BLaER1 treated with 17β-estradiol and CSF1 and Interleukin-3, amounts not matched to agents 10 nM and 100 nM (cell line): ENCODE results near the gene MYRF.

Source experiments
- H3K27ac ChIP-seq, 11 experiments: shearing (Covaris generic); formaldehyde crosslinking; 2 replicates each; pipeline ENCODE4 v1.8.1; 2022
- H3K27me3 ChIP-seq, 11 experiments: shearing (Covaris generic); formaldehyde crosslinking; 2 replicates each; pipeline ENCODE4 v1.8.1; 2022
- H3K36me3 ChIP-seq, 11 experiments: shearing (Covaris generic); formaldehyde crosslinking; 2 replicates each; pipeline ENCODE4 v1.8.1; 2022
- H3K4me1 ChIP-seq, 10 experiments: shearing (Covaris generic); formaldehyde crosslinking; 2 replicates each; pipeline ENCODE4 v1.8.1; 2022
- H3K4me2 ChIP-seq, 11 experiments: shearing (Covaris generic); formaldehyde crosslinking; 2 replicates each; pipeline ENCODE4 v1.8.1; 2022
- H3K4me3 ChIP-seq, 10 experiments: shearing (Covaris generic); formaldehyde crosslinking; 2 replicates each; pipeline ENCODE4 v1.8.1; 2022
- H3K9ac ChIP-seq, 11 experiments: shearing (Covaris generic); formaldehyde crosslinking; 2 replicates each; pipeline ENCODE4 v1.8.1; 2022
- H3K9me3 ChIP-seq, 11 experiments: shearing (Covaris generic); formaldehyde crosslinking; replicated peaks in 1 of 11; 2 replicates each; pipeline ENCODE4 v1.8.1; 2022
- H4K20me1 ChIP-seq, 11 experiments: shearing (Covaris generic); formaldehyde crosslinking; 2 replicates each; pipeline ENCODE4 v1.8.1; 2022
- Cebpa-rat ChIP-seq, 11 experiments: shearing (Covaris generic); IDR thresholded peaks; 2 replicates each; pipeline ENCODE4 v1.8.1; 2022

MYRF gene

GRCh38 chr11:61820174-61820573, 67.7 kb downstream of the MYRF start:
- no peak overlapping the region for H3K4me2 ChIP-seq
- H3K4me3 ChIP-seq = no peak overlapping the region
- no peaks in the 10 kb centered on the region for H3K9me3 ChIP-seq
- TF ChIP-seq Cebpa-rat (IDR thresholded peaks at IDR 0.05) = no peak
- H3K27me3 ChIP-seq = no peaks in the 10 kb centered on the region
- H3K27ac ChIP-seq = no peak overlapping the region
- no peaks in the 10 kb centered on the region for H4K20me1 ChIP-seq
- H3K4me1 ChIP-seq = peaks cover 6 to 24% (median 12%) of the 10 kb centered on the region in 10 experiments; a peak in 18 of 20 replicates
- no peak overlapping the region for H3K9ac ChIP-seq
- H3K36me3 ChIP-seq = no peaks in the 10 kb centered on the region

GRCh38 chr11:61826930-61827570, 74.6 kb downstream of the MYRF start:
- Histone ChIP-seq H3K27me3 (no peaks in the 10 kb centered on the region), H3K9ac (peak overlapping the region; percentile 90 to 98 (median 95)), H3K27ac (peak overlapping the region; percentile 93 to 99 (median 96)), H3K4me3 (peak overlapping the region; percentile 78 to 97 (median 89)), H3K36me3 (peaks cover 0 to 12% (median 0%) of the 10 kb centered on the region in 11 experiments; a peak in 8 of 22 replicates), H3K9me3 (no peaks in the 10 kb centered on the region), H3K4me2 (peak overlapping the region; percentile 91 to 100 (median 98)), H3K4me1 (peaks cover 42 to 47% (median 45%) of the 10 kb centered on the region in 10 experiments), H4K20me1 (peaks cover 0 to 32% (median 30%) of the 10 kb centered on the region in 11 experiments; a peak in 17 of 22 replicates)
- no peak for TF ChIP-seq Cebpa-rat (IDR thresholded peaks at IDR 0.05)

- no peaks in the 10 kb centered on the region for H3K9me3 ChIP-seq
- peak within 1 kb of the TSS; percentile 90 to 98 (median 95) for H3K9ac ChIP-seq
- H3K27me3 ChIP-seq = no peaks in the 10 kb centered on the region
- TF ChIP-seq Cebpa-rat (IDR thresholded peaks at IDR 0.05) = no peak
- H4K20me1 ChIP-seq = peaks cover 0 to 40% (median 37%) of the 10 kb centered on the region in 11 experiments; a peak in 17 of 22 replicates
- H3K4me1 ChIP-seq = peaks cover 49 to 54% (median 52%) of the 10 kb centered on the region in 10 experiments
- H3K4me3 ChIP-seq = peak within 1 kb of the TSS; percentile 78 to 97 (median 89)
- peak within 1 kb of the TSS; percentile 91 to 100 (median 98) for H3K4me2 ChIP-seq
- H3K27ac ChIP-seq = peak within 1 kb of the TSS; percentile 93 to 99 (median 96)
- H3K36me3 ChIP-seq = peaks cover 0 to 20% (median 4%) of the 10 kb centered on the region in 11 experiments; a peak in 10 of 22 replicates
These were observed 75.3 kb downstream of the MYRF start, which contains the start of gene FADS2 for GRCh38 chr11:61827571-61828378. Gene FADS2, plus strand, starts transcription at chr11:61828300. Its CDS starts 91 bp downstream, at chr11:61828391.

GRCh38 chr11:61828379-61828628, 75.9 kb downstream of the MYRF start:
- TF ChIP-seq Cebpa-rat (IDR thresholded peaks at IDR 0.05) = no peak
- peaks cover 0 to 22% (median 7%) of the 10 kb centered on the region in 11 experiments; a peak in 10 of 22 replicates for H3K36me3 ChIP-seq
- H3K4me1 ChIP-seq = peaks cover 55 to 59% (median 57%) of the 10 kb centered on the region in 10 experiments
- peak overlapping the region; percentile 78 to 97 (median 89) for H3K4me3 ChIP-seq
- H3K27me3 ChIP-seq = no peaks in the 10 kb centered on the region
- H3K4me2 ChIP-seq = peak overlapping the region; percentile 91 to 100 (median 98)
- H3K27ac ChIP-seq = peak overlapping the region; percentile 70 to 99 (median 96)
- H3K9me3 ChIP-seq = no peaks in the 10 kb centered on the region
- H4K20me1 ChIP-seq = peaks cover 0 to 44% (median 39%) of the 10 kb centered on the region in 11 experiments; a peak in 17 of 22 replicates
- peak overlapping the region; percentile 90 to 98 (median 95) for H3K9ac ChIP-seq

- Histone ChIP-seq H3K9ac (peak overlapping the region; percentile 90 to 98 (median 95)), H3K4me1 (peaks cover 60 to 64% (median 63%) of the 10 kb centered on the region in 10 experiments), H3K27ac (peak overlapping the region; percentile 70 to 99 (median 96)), H4K20me1 (peaks cover 0 to 44% (median 39%) of the 10 kb centered on the region in 11 experiments; a peak in 17 of 22 replicates), H3K9me3 (no peaks in the 10 kb centered on the region), H3K4me3 (peak overlapping the region; percentile 78 to 97 (median 89)), H3K4me2 (peak overlapping the region; percentile 91 to 100 (median 98)), H3K27me3 (no peaks in the 10 kb centered on the region), H3K36me3 (peaks cover 0 to 27% (median 7%) of the 10 kb centered on the region in 11 experiments; a peak in 11 of 22 replicates)
- no peak for TF ChIP-seq Cebpa-rat (IDR thresholded peaks at IDR 0.05)
These were observed 76.4 kb downstream of the MYRF start for GRCh38 chr11:61828629-61829407.

- Histone ChIP-seq H3K4me1 (peaks cover 67 to 73% (median 71%) of the 10 kb centered on the region in 10 experiments), H3K27ac (peak overlapping the region in 10 of 11 experiments; percentile 93 to 99 (median 96); a peak in 21 of 22 replicates), H3K9ac (peak overlapping the region; percentile 90 to 98 (median 95); a peak in 21 of 22 replicates), H3K9me3 (no peaks in the 10 kb centered on the region), H3K36me3 (peaks cover 0 to 31% (median 7%) of the 10 kb centered on the region in 11 experiments; a peak in 11 of 22 replicates), H3K4me3 (peak overlapping the region; percentile 78 to 97 (median 89)), H3K27me3 (no peaks in the 10 kb centered on the region), H3K4me2 (peak overlapping the region; percentile 91 to 100 (median 98)), H4K20me1 (peaks cover 0 to 44% (median 39%) of the 10 kb centered on the region in 11 experiments; a peak in 17 of 22 replicates)
- TF ChIP-seq Cebpa-rat (IDR thresholded peaks at IDR 0.05) = no peak
These were observed 77.4 kb downstream of the MYRF start for GRCh38 chr11:61829806-61830205.

GRCh38 chr11:61830237-61831105, 78.0 kb downstream of the MYRF start:
- H3K4me1 ChIP-seq = peaks cover 74 to 79% (median 77%) of the 10 kb centered on the region in 10 experiments
- H3K4me2 ChIP-seq = peak overlapping the region; percentile 91 to 100 (median 98)
- no peaks in the 10 kb centered on the region for H3K9me3 ChIP-seq
- peak overlapping the region; percentile 78 to 97 (median 89) for H3K4me3 ChIP-seq
- H3K9ac ChIP-seq = peak overlapping the region; percentile 90 to 98 (median 95); a peak in 21 of 22 replicates
- H3K27ac ChIP-seq = peak overlapping the region in 10 of 11 experiments; percentile 93 to 99 (median 96); a peak in 17 of 22 replicates
- peaks cover 0 to 31% (median 7%) of the 10 kb centered on the region in 11 experiments; a peak in 11 of 22 replicates for H3K36me3 ChIP-seq
- H3K27me3 ChIP-seq = no peaks in the 10 kb centered on the region
- peaks cover 0 to 44% (median 39%) of the 10 kb centered on the region in 11 experiments; a peak in 17 of 22 replicates for H4K20me1 ChIP-seq
- no peak for TF ChIP-seq Cebpa-rat (IDR thresholded peaks at IDR 0.05)
